Measurements from ENCODE around the gene DENND4C. TPM values are rescaled to one million over a fixed set of nuclear protein-coding genes. Genes with fewer than 3 reads are reported as not detected.

Gene DENND4C
- polyA plus RNA-seq, 1 of the 3 experiments (the other 2 are of a cell fraction) = 7.5 TPM

- TF ChIP-seq MXI1 (IDR thresholded peaks at IDR 0.05; ENCODE audit: low read depth, low read length) (0 out of 2 replicates have a peak, but pooled peaks have one; percentile 18), EZH2phosphoT487 (IDR thresholded peaks at IDR 0.05; ENCODE audit: borderline replicate concordance, low read depth) (no peak)
- TF ChIP-seq, protein P1, sequence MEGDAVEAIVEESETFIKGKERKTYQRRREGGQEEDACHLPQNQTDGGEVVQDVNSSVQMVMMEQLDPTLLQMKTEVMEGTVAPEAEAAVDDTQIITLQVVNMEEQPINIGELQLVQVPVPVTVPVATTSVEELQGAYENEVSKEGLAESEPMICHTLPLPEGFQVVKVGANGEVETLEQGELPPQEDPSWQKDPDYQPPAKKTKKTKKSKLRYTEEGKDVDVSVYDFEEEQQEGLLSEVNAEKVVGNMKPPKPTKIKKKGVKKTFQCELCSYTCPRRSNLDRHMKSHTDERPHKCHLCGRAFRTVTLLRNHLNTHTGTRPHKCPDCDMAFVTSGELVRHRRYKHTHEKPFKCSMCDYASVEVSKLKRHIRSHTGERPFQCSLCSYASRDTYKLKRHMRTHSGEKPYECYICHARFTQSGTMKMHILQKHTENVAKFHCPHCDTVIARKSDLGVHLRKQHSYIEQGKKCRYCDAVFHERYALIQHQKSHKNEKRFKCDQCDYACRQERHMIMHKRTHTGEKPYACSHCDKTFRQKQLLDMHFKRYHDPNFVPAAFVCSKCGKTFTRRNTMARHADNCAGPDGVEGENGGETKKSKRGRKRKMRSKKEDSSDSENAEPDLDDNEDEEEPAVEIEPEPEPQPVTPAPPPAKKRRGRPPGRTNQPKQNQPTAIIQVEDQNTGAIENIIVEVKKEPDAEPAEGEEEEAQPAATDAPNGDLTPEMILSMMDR (IDR thresholded peaks at IDR 0.05) = no peak
- TF ChIP-seq, protein P2, sequence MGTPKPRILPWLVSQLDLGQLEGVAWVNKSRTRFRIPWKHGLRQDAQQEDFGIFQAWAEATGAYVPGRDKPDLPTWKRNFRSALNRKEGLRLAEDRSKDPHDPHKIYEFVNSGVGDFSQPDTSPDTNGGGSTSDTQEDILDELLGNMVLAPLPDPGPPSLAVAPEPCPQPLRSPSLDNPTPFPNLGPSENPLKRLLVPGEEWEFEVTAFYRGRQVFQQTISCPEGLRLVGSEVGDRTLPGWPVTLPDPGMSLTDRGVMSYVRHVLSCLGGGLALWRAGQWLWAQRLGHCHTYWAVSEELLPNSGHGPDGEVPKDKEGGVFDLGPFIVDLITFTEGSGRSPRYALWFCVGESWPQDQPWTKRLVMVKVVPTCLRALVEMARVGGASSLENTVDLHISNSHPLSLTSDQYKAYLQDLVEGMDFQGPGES (IDR thresholded peaks at IDR 0.05; ENCODE audit: low read depth, low read length) = no peak
- Histone ChIP-seq H3K9me2 (no peaks in the 10 kb centered on the region), H3K27ac (ENCODE audit: low read depth in 2 of 2, low read length in 1 of 2) (peak overlapping the region; percentile 49 to 74; a peak in 3 of 4 replicates), H3K79me2 (ENCODE audit: insufficient read depth) (no peaks in the 10 kb centered on the region), H3K4me1 (ENCODE audit: control insufficient read depth in 1 of 2, insufficient read depth in 2 of 2, low read depth in 1 of 2, low read length in 1 of 2) (peaks cover 0 to 11% of the 10 kb centered on the region in 2 experiments; a peak in 1 of 4 replicates), H4K20me1 (ENCODE audit: insufficient read depth) (no peaks in the 10 kb centered on the region), H3K27me3 (ENCODE audit: insufficient read depth) (no peaks in the 10 kb centered on the region), H3K4me3 (ENCODE audit: low read depth in 2 of 2, low read length in 1 of 2) (peak overlapping the region; percentile 65 to 77), H3F3A (replicated peaks; ENCODE audit: insufficient read depth) (no peaks in the 10 kb centered on the region), H3K4me2 (peak overlapping the region; percentile 86), H3K9ac (peak overlapping the region; percentile 58), H2AFZ (ENCODE audit: low read depth) (peak overlapping the region; percentile 98), H3K36me3 (replicated peaks in 1 of 2; ENCODE audit: control insufficient read depth in 1 of 2, insufficient read depth in 2 of 2, low read length in 1 of 2) (no peaks in the 10 kb centered on the region), H3K9me3 (no peaks in the 10 kb centered on the region)
- CTCF ChIA-PET = interaction anchor here (1.1 to 1.4 kb wide), 2 partner anchors 48 to 236 kb away, joined by 3 to 4 read pairs; no protein-coding TSS in a partner anchor
- POLR2A ChIA-PET = interaction anchor here (0.5 to 1.3 kb wide), 4 partner anchors 16 to 1275 kb away, joined by 3 to 10 read pairs (median 4); partner anchors contain the start of gene RPS6
- WGBS (ENCODE audit: low lambda C conversion rate) = 13% methylated on average over 16 of the region's 17 CpGs
- DNase-seq = peak; percentile 63
These were observed 179.1 kb downstream of the DENND4C start for GRCh38 chr9:19409401-19410194.

DNA sequence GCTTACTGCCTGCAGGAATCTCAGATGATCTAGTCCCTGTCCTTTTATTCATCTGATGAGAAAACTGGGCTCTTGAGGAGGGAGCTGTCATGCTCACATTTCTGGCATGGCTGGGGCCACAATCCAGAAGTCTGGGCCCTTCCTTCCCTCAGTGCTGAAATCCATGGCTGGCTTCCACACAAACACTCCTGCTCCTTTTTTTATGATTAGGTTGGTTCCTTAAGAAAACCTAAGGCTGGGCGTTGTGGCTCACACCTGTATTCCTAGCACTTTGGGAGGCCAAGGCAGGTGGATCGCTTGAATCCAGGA lies 179.7 kb downstream of the DENND4C start:
- 100% methylated on average over 2 of the region's 2 CpGs for WGBS (ENCODE audit: low lambda C conversion rate)
- no peak for DNase-seq
- Histone ChIP-seq H2AFZ (ENCODE audit: low read depth) (no peak overlapping the region), H3K36me3 (replicated peaks in 1 of 2; ENCODE audit: control insufficient read depth in 1 of 2, insufficient read depth in 2 of 2, low read length in 1 of 2) (no peaks in the 10 kb centered on the region), H3K9ac (no peak overlapping the region), H3K27me3 (ENCODE audit: insufficient read depth) (no peaks in the 10 kb centered on the region), H3K79me2 (ENCODE audit: insufficient read depth) (no peaks in the 10 kb centered on the region), H3K4me1 (ENCODE audit: control insufficient read depth in 1 of 2, insufficient read depth in 2 of 2, low read depth in 1 of 2, low read length in 1 of 2) (peaks cover 0 to 11% of the 10 kb centered on the region in 2 experiments; a peak in 1 of 4 replicates), H3K9me3 (no peaks in the 10 kb centered on the region), H4K20me1 (ENCODE audit: insufficient read depth) (no peaks in the 10 kb centered on the region), H3K4me3 (ENCODE audit: low read depth in 2 of 2, low read length in 1 of 2) (peak overlapping the region in 1 of 2 experiments; percentile 77; a peak in 2 of 4 replicates), H3K4me2 (peak overlapping the region; percentile 86), H3K27ac (ENCODE audit: low read depth in 2 of 2, low read length in 1 of 2) (no peak overlapping the region), H3F3A (replicated peaks; ENCODE audit: insufficient read depth) (no peaks in the 10 kb centered on the region), H3K9me2 (no peaks in the 10 kb centered on the region)
- POLR2A ChIA-PET = no interaction called here
- CTCF ChIA-PET = interaction anchor here (1.4 kb wide), 1 partner anchor 47 kb away, joined by 3 read pairs; no protein-coding TSS in a partner anchor
- TF ChIP-seq, protein P1 (IDR thresholded peaks at IDR 0.05) = no peak
- TF ChIP-seq RAD21 (IDR thresholded peaks at IDR 0.05; ENCODE audit: low read length) (no peak), TCF12 (IDR thresholded peaks at IDR 0.05) (no peak), ELF1 (IDR thresholded peaks at IDR 0.05) (no peak), GABPA (IDR thresholded peaks at IDR 0.05; ENCODE audit: low read depth) (no peak), REST (IDR thresholded peaks at IDR 0.05; ENCODE audit: low read depth, low read length) (no peak), SIN3A (IDR thresholded peaks at IDR 0.05; ENCODE audit: borderline replicate concordance, low read depth, low read length) (no peak), FOSL2 (IDR thresholded peaks at IDR 0.05; ENCODE audit: borderline replicate concordance, low read depth) (no peak), TEAD4 (IDR thresholded peaks at IDR 0.05; ENCODE audit: borderline replicate concordance, insufficient read depth) (no peak), MEF2A (IDR thresholded peaks at IDR 0.05; ENCODE audit: borderline replicate concordance, low read depth) (no peak)
- TF ChIP-seq, protein P3, sequence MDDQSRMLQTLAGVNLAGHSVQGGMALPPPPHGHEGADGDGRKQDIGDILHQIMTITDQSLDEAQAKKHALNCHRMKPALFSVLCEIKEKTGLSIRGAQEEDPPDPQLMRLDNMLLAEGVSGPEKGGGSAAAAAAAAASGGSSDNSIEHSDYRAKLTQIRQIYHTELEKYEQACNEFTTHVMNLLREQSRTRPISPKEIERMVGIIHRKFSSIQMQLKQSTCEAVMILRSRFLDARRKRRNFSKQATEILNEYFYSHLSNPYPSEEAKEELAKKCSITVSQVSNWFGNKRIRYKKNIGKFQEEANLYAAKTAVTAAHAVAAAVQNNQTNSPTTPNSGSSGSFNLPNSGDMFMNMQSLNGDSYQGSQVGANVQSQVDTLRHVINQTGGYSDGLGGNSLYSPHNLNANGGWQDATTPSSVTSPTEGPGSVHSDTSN (IDR thresholded peaks at IDR 0.05) = no peak
- TF ChIP-seq, protein P4, sequence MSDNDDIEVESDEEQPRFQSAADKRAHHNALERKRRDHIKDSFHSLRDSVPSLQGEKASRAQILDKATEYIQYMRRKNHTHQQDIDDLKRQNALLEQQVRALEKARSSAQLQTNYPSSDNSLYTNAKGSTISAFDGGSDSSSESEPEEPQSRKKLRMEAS (IDR thresholded peaks at IDR 0.05; ENCODE audit: low read depth) = no peak

Data from SK-N-SH (cell line).